Skin of body (tissue), 1 donor: ENCODE measurements around the gene LSM14A. TPM values are rescaled to one million over a fixed set of nuclear protein-coding genes. Genes with fewer than 3 reads are reported as not detected.

ENCODE experiments used
- total RNA-seq: library from RNA; depleted of rRNA; stranded (reverse); fragments of >200 nt; gene quantifications from one replicate; pipeline ENCODE4 v1.2.3, GENCODE V29; 2014

LSM14A gene
- total RNA-seq, 1 donor from 2014 or later: 111 TPM

Other genes with a start within 250 kb of the LSM14A start
- gene GARRE1, start 82.0 kb downstream of the LSM14A start, total RNA-seq: 26.9 TPM
- gene GPI, start 192.7 kb downstream of the LSM14A start, total RNA-seq: 75.1 TPM
- 8.8 TPM for gene PDCD2L, start 231.9 kb downstream of the LSM14A start, total RNA-seq